Lower leg skin (tissue), 4 donors: ENCODE results near the gene ANKRD42. TPM values are rescaled to one million over a fixed set of nuclear protein-coding genes. Genes with fewer than 3 reads are reported as not detected.
"Not testable (repeated sequence)": the region's sequence is repeated elsewhere in the genome, so short reads cannot be mapped to it uniquely, and the experiment has no call there.

ENCODE experiments used
- DNase-seq, 2 donors: peaks; one replicate each; pipeline ENCODE4 v3.0.0-alpha.2; 2019; ENCODE audit warnings: low spot score in 2 of 2
- H3K4me3 ChIP-seq: fragments of 200-600 bp; sonication (generic); 2 replicates; pipeline ENCODE4 v1.5.1; 2017; ENCODE audit warnings: mild to moderate bottlenecking, low read depth; ENCODE audit not compliant: poor library complexity, severe bottlenecking
- CTCF ChIP-seq, 3 donors: fragments of 450-650 bp; IDR thresholded peaks; one replicate each; pipeline ENCODE4 v1.5.1; 2016; ENCODE audit warnings: antibody characterized with exemption in 3 of 3, mild to moderate bottlenecking in 3 of 3, moderate library complexity in 2 of 3
- POLR2A ChIP-seq, 2 donors: fragments of 450-650 bp; IDR thresholded peaks; one replicate each; pipeline ENCODE4 v1.6.1; 2016 to 2017; ENCODE audit warnings: antibody characterized with exemption in 2 of 2, mild to moderate bottlenecking in 1 of 2, moderate library complexity in 1 of 2
- WGBS, 2 donors: methylation state at CpG; one replicate each; pipeline ENCODE4 v1.1.5; 2018; 5-methylcytosine and 5-hydroxymethylcytosine counted together
- intact Hi-C: fragments of 100-400 bp; cut with DNase I; formaldehyde crosslinking; loops from one replicate; pipeline ENCODE4 v1.15.0; 2023; ENCODE audit warnings: low total_unique reads
- total RNA-seq, 4 donors: library from RNA; depleted of rRNA; stranded (reverse); fragments of >200 nt; gene quantifications; one replicate each; pipeline ENCODE4 v1.1.0, GENCODE V29; 2016

The ANKRD42 gene
- total RNA-seq, 4 donors from 2014 or later: 7.1 to 9.8 (median 9.0) TPM

DNA sequence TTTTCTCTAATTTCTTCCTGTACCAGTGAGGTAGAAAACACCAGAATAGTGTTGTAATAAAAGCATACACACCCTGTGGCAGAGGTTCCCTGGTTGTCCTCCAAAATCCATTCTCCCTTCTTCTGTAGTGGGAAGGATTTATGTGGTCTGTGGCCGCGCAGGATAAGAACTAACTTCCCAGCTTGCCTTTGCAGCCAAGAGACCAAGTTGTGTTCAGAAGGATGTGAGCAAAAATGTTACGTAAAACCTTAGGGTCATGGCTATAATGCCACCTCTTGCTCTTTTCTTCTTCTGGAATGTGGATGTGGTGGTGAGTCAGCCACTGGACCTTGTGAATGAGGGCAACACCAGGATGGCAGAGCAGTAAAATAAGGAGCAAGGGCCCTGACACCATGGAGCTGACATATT lies 64.3 kb downstream of the ANKRD42 start:
- WGBS, 2 donors: 82 to 92% methylated on average over 3 of the region's 3 CpGs
- TF ChIP-seq POLR2A (IDR thresholded peaks at IDR 0.05) (no peak), CTCF (IDR thresholded peaks at IDR 0.05) (no peak)
- intact Hi-C loops: no loop called here
- H3K4me3 ChIP-seq: no peak overlapping the region
- DNase-seq: no peak

DNA sequence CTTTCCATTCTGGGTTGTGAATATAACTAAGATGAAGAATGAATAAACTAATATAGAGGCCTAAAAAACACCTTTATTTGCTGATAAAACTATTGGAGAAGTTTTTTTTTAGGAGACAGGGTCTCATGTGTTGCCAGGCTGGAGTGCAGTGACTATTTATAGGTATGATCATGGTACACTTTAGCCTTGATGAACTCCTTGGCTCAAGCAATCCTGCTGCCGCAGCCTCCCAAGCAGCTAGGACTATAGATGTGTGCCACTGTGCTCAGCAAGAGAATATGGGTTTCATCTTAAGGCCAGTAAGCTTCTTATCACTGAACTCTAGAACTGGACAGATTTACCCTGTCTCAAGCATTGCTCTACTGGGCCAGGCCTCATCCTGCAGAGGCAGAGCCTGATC lies 66.0 kb downstream of the ANKRD42 start:
- intact Hi-C loops: no loop called here
- H3K4me3 ChIP-seq: no peak overlapping the region
- DNase-seq: no peak
- TF ChIP-seq CTCF (IDR thresholded peaks at IDR 0.05) (no peak), POLR2A (IDR thresholded peaks at IDR 0.05) (no peak)
- 93 to 100% methylated on average over 1 of the region's 1 CpG for whole genome bisulfite sequencing, 2 donors

- intact Hi-C loops: no loop called here
- no peak for DNase-seq
- H3K4me3 ChIP-seq: no peak overlapping the region
- TF ChIP-seq POLR2A (IDR thresholded peaks at IDR 0.05) (no peak), CTCF (IDR thresholded peaks at IDR 0.05) (no peak)
- 92 to 94% methylated on average over 1 of the region's 1 CpG for WGBS, 2 donors
Observed at GRCh38 chr11:83265331-83265730, 71.8 kb downstream of the ANKRD42 start.

GRCh38 chr11:83269080-83269479 lies 75.6 kb downstream of the ANKRD42 start:
- intact Hi-C loops, DNase-seq, H3K4me3 ChIP-seq: not testable (repeated sequence)
- WGBS, 2 donors: 53 to 69% methylated on average over 2 of the region's 2 CpGs

DNA sequence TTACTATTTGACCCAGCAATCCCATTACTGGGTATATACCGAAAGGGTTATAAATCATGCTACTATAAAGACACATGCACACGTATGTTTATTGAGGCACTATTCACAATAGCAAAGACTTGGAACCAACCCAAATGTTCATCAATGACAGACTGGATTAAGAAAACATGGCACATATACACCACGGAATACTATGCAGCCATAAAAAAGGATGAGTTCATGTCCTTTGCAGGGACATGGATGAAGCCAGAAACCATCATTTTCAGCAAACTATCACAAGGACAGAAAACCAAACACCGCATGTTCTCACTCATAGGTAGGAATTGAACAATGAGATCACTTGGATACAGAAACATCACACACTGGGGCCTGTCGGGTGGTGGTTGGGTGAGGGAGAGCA lies 78.2 kb downstream of the ANKRD42 start:
- 96% methylated on average over 5 of the region's 5 CpGs for WGBS, 2 donors
- intact Hi-C loops, DNase-seq: not testable (repeated sequence)

GRCh38 chr11:83272627-83273026 lies 79.1 kb downstream of the ANKRD42 start:
- no peak for TF ChIP-seq POLR2A (IDR thresholded peaks at IDR 0.05)
- intact Hi-C loops: no loop called here
- DNase-seq: no peak
- H3K4me3 ChIP-seq: no peak overlapping the region

More for the DNA sequence above, 78.2 kb downstream of the ANKRD42 start:
- H3K4me3 ChIP-seq: not testable (repeated sequence)

GRCh38 chr11:83275888-83276641 lies 82.6 kb downstream of the ANKRD42 start:
- TF ChIP-seq CTCF (IDR thresholded peaks at IDR 0.05): no peak
- TF ChIP-seq POLR2A (IDR thresholded peaks at IDR 0.05): no peak
- H3K4me3 ChIP-seq: no peak overlapping the region
- no peak for DNase-seq
- WGBS, 2 donors: 88 to 92% methylated on average over 8 of the region's 8 CpGs
- intact Hi-C loops: no loop called here
